HepG2 (cell line): ENCODE measurements around the gene RTBDN. TPM values are rescaled to one million over a fixed set of nuclear protein-coding genes. Genes with fewer than 3 reads are reported as not detected.

Experiments
- ASH2L ChIP-seq: fragments of 300-600, 200-600 bp; sonication (generic); IDR thresholded peaks from 2 replicates; pipeline ENCODE4 v1.7.0; 2017; ENCODE audit warnings: low read depth, mild to moderate bottlenecking, moderate library complexity, mixed read lengths, low read length; ENCODE audit not compliant: insufficient read length
- CHD4 ChIP-seq: fragments of 200-600 bp; sonication (generic); IDR thresholded peaks from 2 replicates; pipeline ENCODE4 v1.7.0; 2017; ENCODE audit warnings: mild to moderate bottlenecking, low read length, borderline replicate concordance
- GFI1 ChIP-seq: sonication (generic); formaldehyde crosslinking; IDR thresholded peaks from 2 replicates; pipeline ENCODE4 v1.5.0; 2020; ENCODE audit warnings: missing genetic modification reagents, mild to moderate bottlenecking, borderline replicate concordance
- HNF4G ChIP-seq, 2 experiments: sonication (generic) in 1 of 2; formaldehyde crosslinking in 1 of 2; IDR thresholded peaks; 2 replicates each; pipeline versions ENCODE4 v1.4.0 to v1.6.1; 2011 to 2020; ENCODE audit warnings: borderline replicate concordance in 2 of 2, low read depth in 2 of 2, mild to moderate bottlenecking in 2 of 2, low read length in 1 of 2, missing genetic modification reagents in 1 of 2, moderate library complexity in 1 of 2
- MAFK ChIP-seq, 2 experiments: IDR thresholded peaks in 1 of 2; conservative IDR thresholded peaks in 1 of 2; 2 replicates each; pipeline ENCODE4 v1.6.1; 2011; ENCODE audit warnings: improper control_type of control experiment in 2 of 2, low read length in 2 of 2
- MYC ChIP-seq: sonication (generic); formaldehyde crosslinking; IDR thresholded peaks from 2 replicates; pipeline ENCODE4 v1.9.0; 2021; ENCODE audit warnings: missing genetic modification reagents, borderline replicate concordance
- POLR2A ChIP-seq, 2 experiments: IDR thresholded peaks; 2 replicates each; pipeline ENCODE4 v1.6.1; 2011; ENCODE audit warnings: low read depth in 2 of 2, low read length in 2 of 2, mild to moderate bottlenecking in 1 of 2, moderate library complexity in 1 of 2; ENCODE audit not compliant: insufficient read depth in 1 of 2
- RBFOX2 ChIP-seq: fragments of 200-400 bp; formaldehyde crosslinking; IDR thresholded peaks from 2 replicates; pipeline ENCODE4 v1.6.1; 2017; ENCODE audit warnings: low read depth, mild to moderate bottlenecking, low read length
- RCOR2 ChIP-seq: IDR thresholded peaks from 2 replicates; pipeline ENCODE4 v1.6.1; 2016; ENCODE audit warnings: missing biosample characterization, missing genetic modification reagents
- SP4 ChIP-seq: sonication (generic); formaldehyde crosslinking; IDR thresholded peaks from 2 replicates; pipeline ENCODE4 v1.8.1; 2023; ENCODE audit warnings: mild to moderate bottlenecking, missing genetic modification reagents
- STAT5B ChIP-seq: sonication (generic); formaldehyde crosslinking; IDR thresholded peaks from 2 replicates; pipeline ENCODE4 v1.4.0; 2020; ENCODE audit warnings: missing genetic modification reagents
- ZMYM3 ChIP-seq: sonication (generic); formaldehyde crosslinking; IDR thresholded peaks from 2 replicates; pipeline ENCODE4 v1.5.1; 2020; ENCODE audit warnings: mild to moderate bottlenecking, missing genetic modification reagents
- ZNF329 ChIP-seq: sonication (generic); formaldehyde crosslinking; IDR thresholded peaks from 2 replicates; pipeline ENCODE4 v1.9.0; 2021; ENCODE audit warnings: low read depth, mild to moderate bottlenecking, missing genetic modification reagents
- ZNF605 ChIP-seq: sonication (generic); formaldehyde crosslinking; IDR thresholded peaks from 2 replicates; pipeline ENCODE4 v1.8.0; 2022; ENCODE audit warnings: mild to moderate bottlenecking, missing genetic modification reagents
- ZNF746 ChIP-seq: sonication (generic); formaldehyde crosslinking; IDR thresholded peaks from 2 replicates; pipeline ENCODE4 v1.8.0; 2022; ENCODE audit warnings: mild to moderate bottlenecking, missing genetic modification reagents
- ZNF83 ChIP-seq: sonication (generic); formaldehyde crosslinking; IDR thresholded peaks from 2 replicates; pipeline ENCODE4 v1.4.0; 2020; ENCODE audit warnings: missing genetic modification reagents, mild to moderate bottlenecking, borderline replicate concordance
- polyA plus RNA-seq, 8 experiments: library from polyadenylated mRNA; depleted of rRNA in 3 of 8; stranded (reverse) in 7 of 8; unstranded in 1 of 8; fragments of >200 nt; fragmentation: Illumina TruSeq in 4 of 8; extraction: Trizol in 4 of 8; gene quantifications; 2 replicates each; pipeline versions ENCODE4 v1.2.1 to v1.2.3, GENCODE V29; 2011 to 2016; ENCODE audit warnings: low read depth in 4 of 8, missing spikeins in 1 of 8, mixed read lengths in 1 of 8; ENCODE audit not compliant: insufficient read depth in 1 of 8
- total RNA-seq, 5 experiments: library from RNA; depleted of rRNA; stranded (reverse); fragments of >200 nt; fragmentation: Illumina TruSeq; extraction: Trizol; gene quantifications; 2 replicates each; pipeline ENCODE4 v1.2.3, GENCODE V29; 2016; ENCODE audit warnings: low read depth in 1 of 5
- TF ChIP-seq, protein P1 (sequence below): sonication (generic); formaldehyde crosslinking; IDR thresholded peaks from 2 replicates; pipeline ENCODE4 v1.4.0; 2020; ENCODE audit warnings: missing genetic modification reagents, mild to moderate bottlenecking, borderline replicate concordance
- TF ChIP-seq, protein P2 (sequence below): sonication (generic); formaldehyde crosslinking; IDR thresholded peaks from 2 replicates; pipeline ENCODE4 v1.4.0; 2020; ENCODE audit warnings: mild to moderate bottlenecking, low read depth, missing genetic modification reagents
- TF ChIP-seq, protein P3 (sequence below): sonication (generic); formaldehyde crosslinking; IDR thresholded peaks from 2 replicates; pipeline ENCODE4 v1.8.0; 2022; ENCODE audit warnings: missing genetic modification reagents, mild to moderate bottlenecking, moderate library complexity, borderline replicate concordance
- TF ChIP-seq, protein P4 (sequence below): IDR thresholded peaks from 2 replicates; pipeline ENCODE4 v1.6.1; 2012; ENCODE audit warnings: inconsistent platforms

Gene RTBDN
- total and polyA plus RNA-seq, 2 of the 13 experiments (the other 11 are each of a cell fraction or from before 2014, with no cell fraction given) = 0.27 to 0.48 TPM

DNA sequence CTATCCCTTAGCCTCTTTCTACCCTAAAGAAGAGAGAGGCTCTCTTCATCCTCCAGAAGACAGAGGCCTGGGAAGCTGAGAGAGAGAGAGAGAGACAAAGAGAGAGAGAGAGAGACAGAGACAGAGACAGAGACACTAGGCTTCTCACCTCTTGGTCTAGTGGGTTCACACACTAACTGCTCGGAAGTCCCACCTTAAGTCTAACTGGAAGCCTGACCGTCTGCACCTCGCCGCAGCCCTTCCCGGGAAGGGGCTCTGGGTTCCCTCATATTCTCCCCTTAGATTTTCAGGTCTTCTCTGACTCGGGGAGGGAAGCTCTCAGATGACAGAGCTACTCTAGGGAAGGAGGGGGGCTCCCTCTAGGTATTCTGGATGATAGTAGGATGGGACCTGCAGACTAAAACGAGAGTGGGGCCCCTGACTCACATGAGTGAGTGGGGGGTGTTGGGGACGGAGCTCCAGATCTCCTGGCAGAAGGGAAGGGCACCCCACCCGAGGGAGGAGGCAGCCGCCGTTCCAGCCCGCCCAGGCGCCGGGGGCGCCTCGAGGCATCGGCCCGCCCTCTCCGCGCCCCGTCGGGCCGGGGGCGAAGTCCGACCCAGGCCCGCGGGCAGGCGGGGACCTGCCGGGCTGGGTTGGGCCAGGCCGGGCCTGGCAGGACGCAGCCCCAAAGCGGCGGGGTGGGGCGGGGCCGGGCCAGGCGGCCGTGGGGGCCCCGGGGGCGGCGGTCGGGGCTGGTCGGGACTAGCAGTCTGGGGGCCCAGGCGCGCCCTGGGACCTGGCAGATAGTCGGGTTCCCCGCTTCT, 45.1 kb downstream of the RTBDN start (continued):
- TF ChIP-seq, protein P1, sequence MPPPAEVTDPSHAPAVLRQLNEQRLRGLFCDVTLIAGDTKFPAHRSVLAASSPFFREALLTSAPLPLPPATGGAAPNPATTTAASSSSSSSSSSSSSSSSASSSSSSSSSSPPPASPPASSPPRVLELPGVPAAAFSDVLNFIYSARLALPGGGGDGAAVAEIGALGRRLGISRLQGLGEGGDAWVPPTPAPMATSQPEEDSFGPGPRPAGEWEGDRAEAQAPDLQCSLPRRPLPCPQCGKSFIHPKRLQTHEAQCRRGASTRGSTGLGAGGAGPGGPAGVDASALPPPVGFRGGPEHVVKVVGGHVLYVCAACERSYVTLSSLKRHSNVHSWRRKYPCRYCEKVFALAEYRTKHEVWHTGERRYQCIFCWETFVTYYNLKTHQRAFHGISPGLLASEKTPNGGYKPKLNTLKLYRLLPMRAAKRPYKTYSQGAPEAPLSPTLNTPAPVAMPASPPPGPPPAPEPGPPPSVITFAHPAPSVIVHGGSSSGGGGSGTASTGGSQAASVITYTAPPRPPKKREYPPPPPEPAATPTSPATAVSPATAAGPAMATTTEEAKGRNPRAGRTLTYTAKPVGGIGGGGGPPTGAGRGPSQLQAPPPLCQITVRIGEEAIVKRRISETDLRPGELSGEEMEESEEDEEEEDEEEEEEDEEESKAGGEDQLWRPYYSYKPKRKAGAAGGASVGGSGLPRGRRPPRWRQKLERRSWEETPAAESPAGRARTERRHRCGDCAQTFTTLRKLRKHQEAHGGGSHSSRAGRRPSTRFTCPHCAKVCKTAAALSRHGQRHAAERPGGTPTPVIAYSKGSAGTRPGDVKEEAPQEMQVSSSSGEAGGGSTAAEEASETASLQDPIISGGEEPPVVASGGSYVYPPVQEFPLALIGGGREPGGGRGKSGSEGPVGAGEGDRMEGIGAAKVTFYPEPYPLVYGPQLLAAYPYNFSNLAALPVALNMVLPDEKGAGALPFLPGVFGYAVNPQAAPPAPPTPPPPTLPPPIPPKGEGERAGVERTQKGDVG (CRISPR knock-in tag) = no peak
- TF ChIP-seq RBFOX2 (peak; percentile 61), RCOR2 (CRISPR knock-in tag) (0 out of 2 replicates have a peak, but pooled peaks have one; percentile 44), MAFK (conservative IDR thresholded peaks at IDR 0.05 in 1 of 2, IDR thresholded peaks at IDR 0.05 in 1 of 2; ENCODE audit: low read length in 2 of 2) (no peak), HNF4G (IDR thresholded peaks at IDR 0.05; ENCODE audit: borderline replicate concordance, low read depth, low read length) (peak; percentile 80), HNF4G (CRISPR knock-in tag; IDR thresholded peaks at IDR 0.05; ENCODE audit: borderline replicate concordance, low read depth) (no peak; the same call in 1 of the 2 replicates), CHD4 (peak; percentile 51; the same call in 1 of the 2 replicates), MYC (CRISPR knock-in tag) (0 out of 2 replicates have a peak, but pooled peaks have one; percentile 2), ZNF746 (peak; percentile 40; the same call in 1 of the 2 replicates), GFI1 (0 out of 2 replicates have a peak, but pooled peaks have one; percentile 8), ZNF605 (peak; percentile 44; the same call in 1 of the 2 replicates), ASH2L (peak; percentile 4), POLR2A (IDR thresholded peaks at IDR 0.05; ENCODE audit: insufficient read depth in 1 of 2, low read depth in 2 of 2, low read length in 2 of 2) (peak in 1 of 2 experiments; percentile 46; a peak in 2 of 4 replicates), SP4 (CRISPR knock-in tag) (0 out of 2 replicates have a peak, but pooled peaks have one; percentile 0), ZNF329 (0 out of 2 replicates have a peak, but pooled peaks have one; percentile 0), STAT5B (CRISPR knock-in tag) (no peak), ZMYM3 (CRISPR knock-in tag) (peak; percentile 96), ZNF83 (CRISPR knock-in tag) (no peak)
- TF ChIP-seq, protein P2, sequence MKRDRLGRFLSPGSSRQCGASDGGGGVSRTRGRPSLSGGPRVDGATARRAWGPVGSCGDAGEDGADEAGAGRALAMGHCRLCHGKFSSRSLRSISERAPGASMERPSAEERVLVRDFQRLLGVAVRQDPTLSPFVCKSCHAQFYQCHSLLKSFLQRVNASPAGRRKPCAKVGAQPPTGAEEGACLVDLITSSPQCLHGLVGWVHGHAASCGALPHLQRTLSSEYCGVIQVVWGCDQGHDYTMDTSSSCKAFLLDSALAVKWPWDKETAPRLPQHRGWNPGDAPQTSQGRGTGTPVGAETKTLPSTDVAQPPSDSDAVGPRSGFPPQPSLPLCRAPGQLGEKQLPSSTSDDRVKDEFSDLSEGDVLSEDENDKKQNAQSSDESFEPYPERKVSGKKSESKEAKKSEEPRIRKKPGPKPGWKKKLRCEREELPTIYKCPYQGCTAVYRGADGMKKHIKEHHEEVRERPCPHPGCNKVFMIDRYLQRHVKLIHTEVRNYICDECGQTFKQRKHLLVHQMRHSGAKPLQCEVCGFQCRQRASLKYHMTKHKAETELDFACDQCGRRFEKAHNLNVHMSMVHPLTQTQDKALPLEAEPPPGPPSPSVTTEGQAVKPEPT (CRISPR knock-in tag) = 0 out of 2 replicates have a peak, but pooled peaks have one; percentile 9
- TF ChIP-seq, protein P3, sequence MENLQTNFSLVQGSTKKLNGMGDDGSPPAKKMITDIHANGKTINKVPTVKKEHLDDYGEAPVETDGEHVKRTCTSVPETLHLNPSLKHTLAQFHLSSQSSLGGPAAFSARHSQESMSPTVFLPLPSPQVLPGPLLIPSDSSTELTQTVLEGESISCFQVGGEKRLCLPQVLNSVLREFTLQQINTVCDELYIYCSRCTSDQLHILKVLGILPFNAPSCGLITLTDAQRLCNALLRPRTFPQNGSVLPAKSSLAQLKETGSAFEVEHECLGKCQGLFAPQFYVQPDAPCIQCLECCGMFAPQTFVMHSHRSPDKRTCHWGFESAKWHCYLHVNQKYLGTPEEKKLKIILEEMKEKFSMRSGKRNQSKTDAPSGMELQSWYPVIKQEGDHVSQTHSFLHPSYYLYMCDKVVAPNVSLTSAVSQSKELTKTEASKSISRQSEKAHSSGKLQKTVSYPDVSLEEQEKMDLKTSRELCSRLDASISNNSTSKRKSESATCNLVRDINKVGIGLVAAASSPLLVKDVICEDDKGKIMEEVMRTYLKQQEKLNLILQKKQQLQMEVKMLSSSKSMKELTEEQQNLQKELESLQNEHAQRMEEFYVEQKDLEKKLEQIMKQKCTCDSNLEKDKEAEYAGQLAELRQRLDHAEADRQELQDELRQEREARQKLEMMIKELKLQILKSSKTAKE = peak; percentile 35; the same call in 1 of the 2 replicates
- TF ChIP-seq, protein P4, sequence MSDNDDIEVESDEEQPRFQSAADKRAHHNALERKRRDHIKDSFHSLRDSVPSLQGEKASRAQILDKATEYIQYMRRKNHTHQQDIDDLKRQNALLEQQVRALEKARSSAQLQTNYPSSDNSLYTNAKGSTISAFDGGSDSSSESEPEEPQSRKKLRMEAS = peak; percentile 21
